ENCODE measurements around the gene TBC1D16.

DNA sequence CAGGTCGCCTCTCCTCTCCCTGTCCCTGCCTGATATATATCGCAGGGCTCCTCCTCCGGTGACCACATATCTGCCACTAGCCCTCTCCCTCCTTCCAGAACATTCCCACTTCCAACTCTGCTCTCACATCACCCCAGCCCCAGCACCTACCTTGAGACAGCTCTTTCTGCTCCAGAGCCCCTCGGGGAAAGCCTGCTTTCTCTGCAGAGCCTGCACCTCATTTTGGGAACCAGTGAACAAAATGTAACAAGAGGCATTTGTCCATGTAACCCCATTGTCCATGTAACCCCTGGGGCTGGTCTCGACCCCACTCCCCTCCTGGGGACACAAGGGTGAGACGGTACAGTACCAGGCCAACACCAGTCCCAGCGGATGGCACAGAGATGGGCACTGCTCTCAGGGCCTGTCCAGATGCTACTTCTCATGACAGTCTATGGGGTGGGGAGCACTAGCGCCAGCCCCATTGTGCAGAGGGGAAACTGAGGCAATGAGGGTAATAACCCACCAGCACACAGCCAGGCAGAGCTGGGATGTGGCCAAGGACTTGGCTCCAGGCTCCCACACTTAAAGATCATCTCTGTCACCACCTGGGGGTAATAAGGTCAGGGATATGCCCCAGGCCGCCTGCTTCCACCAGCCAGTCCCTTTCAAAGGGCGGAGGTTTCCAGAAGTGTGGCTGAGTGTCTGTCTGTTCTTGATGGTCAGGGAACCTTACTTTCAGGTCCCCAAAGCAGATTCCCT, 42.9 kb downstream of the TBC1D16 start:
- TF ChIP-seq, protein P1, sequence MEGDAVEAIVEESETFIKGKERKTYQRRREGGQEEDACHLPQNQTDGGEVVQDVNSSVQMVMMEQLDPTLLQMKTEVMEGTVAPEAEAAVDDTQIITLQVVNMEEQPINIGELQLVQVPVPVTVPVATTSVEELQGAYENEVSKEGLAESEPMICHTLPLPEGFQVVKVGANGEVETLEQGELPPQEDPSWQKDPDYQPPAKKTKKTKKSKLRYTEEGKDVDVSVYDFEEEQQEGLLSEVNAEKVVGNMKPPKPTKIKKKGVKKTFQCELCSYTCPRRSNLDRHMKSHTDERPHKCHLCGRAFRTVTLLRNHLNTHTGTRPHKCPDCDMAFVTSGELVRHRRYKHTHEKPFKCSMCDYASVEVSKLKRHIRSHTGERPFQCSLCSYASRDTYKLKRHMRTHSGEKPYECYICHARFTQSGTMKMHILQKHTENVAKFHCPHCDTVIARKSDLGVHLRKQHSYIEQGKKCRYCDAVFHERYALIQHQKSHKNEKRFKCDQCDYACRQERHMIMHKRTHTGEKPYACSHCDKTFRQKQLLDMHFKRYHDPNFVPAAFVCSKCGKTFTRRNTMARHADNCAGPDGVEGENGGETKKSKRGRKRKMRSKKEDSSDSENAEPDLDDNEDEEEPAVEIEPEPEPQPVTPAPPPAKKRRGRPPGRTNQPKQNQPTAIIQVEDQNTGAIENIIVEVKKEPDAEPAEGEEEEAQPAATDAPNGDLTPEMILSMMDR (IDR thresholded peaks at IDR 0.05; ENCODE audit: low read depth, low read length), result no peak
- TF ChIP-seq, protein P2, sequence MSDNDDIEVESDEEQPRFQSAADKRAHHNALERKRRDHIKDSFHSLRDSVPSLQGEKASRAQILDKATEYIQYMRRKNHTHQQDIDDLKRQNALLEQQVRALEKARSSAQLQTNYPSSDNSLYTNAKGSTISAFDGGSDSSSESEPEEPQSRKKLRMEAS (IDR thresholded peaks at IDR 0.05; ENCODE audit: low read depth, low read length), result no peak
- TF ChIP-seq POLR2A (IDR thresholded peaks at IDR 0.05; ENCODE audit: extremely low read depth, insufficient read length) (no peak), MYC (IDR thresholded peaks at IDR 0.05; ENCODE audit: low read depth, low read length) (no peak)
